AG10803 (cell line): ENCODE results near the gene PCBP2.

Source experiments
- DNase-seq: peaks from one replicate; pipeline ENCODE4 v3.0.0; 2010; ENCODE audit warnings: low read depth
- H3K4me3 ChIP-seq: 2 replicates; pipeline ENCODE4 v1.5.1; 2011; ENCODE audit warnings: mild to moderate bottlenecking, low read length, control low read depth
- TF ChIP-seq, protein P1 (sequence below): conservative IDR thresholded peaks from 2 replicates; pipeline ENCODE4 v1.5.1; 2011; ENCODE audit warnings: mild to moderate bottlenecking, low read length, control low read depth, inconsistent platforms

PCBP2 gene

DNA sequence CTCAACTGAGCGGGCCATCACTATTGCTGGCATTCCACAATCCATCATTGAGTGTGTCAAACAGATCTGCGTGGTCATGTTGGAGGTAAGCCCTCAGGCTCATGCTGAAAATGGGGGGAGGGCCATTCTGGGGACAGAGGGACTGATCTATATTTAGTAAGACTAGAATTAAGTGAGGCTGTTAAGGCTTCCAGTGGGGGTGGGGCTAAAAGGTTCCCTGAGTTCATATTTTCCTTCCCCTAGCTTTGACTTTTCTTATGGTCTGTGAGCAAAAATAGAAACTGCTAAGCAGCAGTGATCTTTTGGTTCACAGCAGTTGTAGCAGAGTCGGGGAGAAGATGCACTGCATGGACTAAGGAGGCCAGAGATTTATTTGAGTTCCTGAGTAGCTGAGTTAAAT, 9.2 kb downstream of the PCBP2 start:
- no peak for DNase-seq
- TF ChIP-seq, protein P1, sequence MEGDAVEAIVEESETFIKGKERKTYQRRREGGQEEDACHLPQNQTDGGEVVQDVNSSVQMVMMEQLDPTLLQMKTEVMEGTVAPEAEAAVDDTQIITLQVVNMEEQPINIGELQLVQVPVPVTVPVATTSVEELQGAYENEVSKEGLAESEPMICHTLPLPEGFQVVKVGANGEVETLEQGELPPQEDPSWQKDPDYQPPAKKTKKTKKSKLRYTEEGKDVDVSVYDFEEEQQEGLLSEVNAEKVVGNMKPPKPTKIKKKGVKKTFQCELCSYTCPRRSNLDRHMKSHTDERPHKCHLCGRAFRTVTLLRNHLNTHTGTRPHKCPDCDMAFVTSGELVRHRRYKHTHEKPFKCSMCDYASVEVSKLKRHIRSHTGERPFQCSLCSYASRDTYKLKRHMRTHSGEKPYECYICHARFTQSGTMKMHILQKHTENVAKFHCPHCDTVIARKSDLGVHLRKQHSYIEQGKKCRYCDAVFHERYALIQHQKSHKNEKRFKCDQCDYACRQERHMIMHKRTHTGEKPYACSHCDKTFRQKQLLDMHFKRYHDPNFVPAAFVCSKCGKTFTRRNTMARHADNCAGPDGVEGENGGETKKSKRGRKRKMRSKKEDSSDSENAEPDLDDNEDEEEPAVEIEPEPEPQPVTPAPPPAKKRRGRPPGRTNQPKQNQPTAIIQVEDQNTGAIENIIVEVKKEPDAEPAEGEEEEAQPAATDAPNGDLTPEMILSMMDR, result no peak
- no peak overlapping the region for H3K4me3 ChIP-seq

DNA sequence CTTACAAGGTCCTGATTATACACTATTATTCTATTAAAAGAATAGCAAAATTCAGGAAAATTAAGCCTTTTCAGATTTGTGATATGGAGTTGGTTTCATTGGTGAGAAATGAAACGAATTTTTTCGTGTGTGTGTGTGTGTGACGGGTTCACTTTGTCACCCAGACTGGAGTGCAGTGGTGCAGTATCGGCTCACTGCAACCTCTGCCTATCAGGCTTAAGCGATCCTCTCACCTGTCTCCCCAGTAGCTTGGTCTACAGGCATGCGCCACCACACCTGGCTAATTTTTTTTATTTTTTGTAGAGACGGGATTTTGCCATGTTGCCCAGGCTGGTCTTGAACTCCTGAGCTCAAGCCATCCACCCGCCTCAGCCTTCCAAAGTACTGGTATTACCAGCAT, 9.7 kb downstream of the PCBP2 start:
- TF ChIP-seq, protein P1, result no peak
- no peak for DNase-seq
- H3K4me3 ChIP-seq, result no peak overlapping the region

DNA sequence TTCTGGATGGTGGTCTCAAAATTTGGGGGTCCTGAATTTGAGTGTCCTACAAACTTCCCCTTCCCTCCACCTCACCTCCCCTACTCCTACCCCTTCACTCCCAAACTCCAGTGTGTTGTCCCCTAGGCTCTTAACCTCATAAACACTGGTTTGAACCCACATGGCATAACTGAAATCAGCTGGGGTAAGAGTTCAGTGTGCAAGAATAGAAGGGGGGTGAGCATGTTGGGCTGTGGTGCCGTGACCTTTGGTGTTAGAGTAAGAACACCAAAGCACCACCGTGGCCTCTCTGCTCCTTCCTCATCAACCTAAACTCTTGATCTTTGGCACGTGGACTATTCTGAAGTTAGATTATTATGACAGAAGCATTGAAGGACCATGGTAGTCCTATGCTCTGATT, 11.0 kb downstream of the PCBP2 start:
- TF ChIP-seq, protein P1, result no peak
- no peak overlapping the region for H3K4me3 ChIP-seq
- DNase-seq, result no peak

DNA sequence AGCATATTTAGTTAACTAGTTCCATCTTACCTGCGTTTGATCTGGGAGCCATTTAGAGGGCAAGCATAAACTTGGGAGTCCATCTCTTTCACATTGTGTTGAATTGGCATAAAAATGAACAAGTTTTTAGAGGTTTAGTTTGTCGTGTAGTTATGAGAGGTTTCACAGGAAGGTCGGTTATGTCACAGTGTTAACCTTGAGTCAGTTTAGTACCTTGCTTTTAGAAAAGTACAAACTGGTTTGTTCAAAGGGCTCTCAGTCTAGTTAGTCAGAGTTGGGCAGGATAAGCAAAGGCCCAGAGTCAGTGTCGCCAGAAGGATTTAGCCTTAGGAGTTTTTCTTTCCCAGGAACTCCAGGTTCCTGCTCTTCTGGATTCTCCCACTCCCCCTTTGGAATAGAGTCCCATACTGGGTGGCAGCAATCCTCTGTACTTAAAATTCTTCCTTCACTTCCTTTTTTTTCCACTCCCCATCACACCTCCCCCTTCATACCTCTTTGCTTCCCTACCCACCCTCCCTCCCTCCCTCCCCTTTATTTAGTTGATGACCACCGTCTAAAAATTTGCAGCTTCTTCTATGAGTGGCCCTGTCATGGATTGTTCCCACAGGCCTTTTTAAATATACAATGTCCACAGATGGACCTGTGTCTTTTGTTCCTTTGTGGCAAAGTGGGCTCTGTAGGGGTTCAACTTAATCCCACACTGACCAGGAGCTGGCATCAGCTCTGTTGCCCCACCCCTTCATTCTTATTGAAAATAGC, 12.1 kb downstream of the PCBP2 start:
- TF ChIP-seq, protein P1, result no peak
- DNase-seq, result no peak

DNA sequence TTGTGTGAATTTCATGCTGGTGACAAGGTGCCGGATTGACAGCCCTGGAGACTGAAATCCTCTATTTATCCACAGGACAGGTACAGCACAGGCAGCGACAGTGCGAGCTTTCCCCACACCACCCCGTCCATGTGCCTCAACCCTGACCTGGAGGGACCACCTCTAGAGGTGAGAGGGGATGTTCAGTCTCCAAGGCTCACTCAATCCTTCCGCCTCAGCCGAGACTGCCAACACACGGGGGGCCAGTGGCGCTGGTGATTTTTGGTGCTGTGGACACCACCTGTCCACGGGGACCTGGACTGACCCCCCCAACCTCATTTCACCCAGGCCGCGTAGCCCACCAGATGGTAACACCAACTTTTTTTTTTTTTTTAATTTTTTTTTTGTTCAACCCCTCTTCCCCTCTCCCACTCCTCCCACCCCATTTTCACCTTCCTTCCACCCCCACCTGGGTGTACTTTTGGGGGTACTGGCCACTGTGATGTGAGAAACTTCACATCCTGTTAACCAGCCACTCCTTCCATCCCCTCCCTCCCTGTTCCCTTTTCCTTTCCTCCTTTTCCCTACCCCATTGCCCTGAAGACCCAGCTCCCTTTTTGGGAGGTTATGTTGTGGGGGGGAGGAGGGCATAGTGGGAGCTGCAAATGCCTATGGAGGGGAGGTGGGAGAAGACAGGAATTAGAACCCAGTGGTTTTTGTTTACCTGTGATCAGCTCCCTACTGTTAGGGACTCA, 12.9 kb downstream of the PCBP2 start:
- TF ChIP-seq, protein P1, result no peak
- no peak overlapping the region for H3K4me3 ChIP-seq
- DNase-seq, result no peak

More for the DNA sequence above, 12.1 kb downstream of the PCBP2 start:
- H3K4me3 ChIP-seq, result no peak overlapping the region

DNA sequence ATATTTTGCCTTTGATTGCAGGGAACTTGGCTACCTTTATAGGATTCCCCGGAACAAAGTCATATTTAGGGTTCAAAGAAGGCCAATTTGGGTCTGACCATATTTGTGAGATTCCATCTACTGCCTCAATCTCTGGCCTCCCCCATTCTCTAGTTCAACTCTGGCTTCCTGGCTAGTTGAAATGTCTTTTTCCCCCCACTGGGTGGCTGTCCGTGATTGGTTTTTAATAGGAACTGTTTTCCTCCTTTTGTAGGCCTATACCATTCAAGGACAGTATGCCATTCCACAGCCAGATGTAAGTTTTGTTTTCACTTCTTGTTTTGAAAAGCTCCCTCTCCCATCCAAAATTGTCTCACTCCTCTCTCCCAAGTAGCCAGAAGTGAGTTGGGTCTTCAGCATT, 13.8 kb downstream of the PCBP2 start:
- H3K4me3 ChIP-seq, result no peak overlapping the region
- TF ChIP-seq, protein P1, result peak; percentile 19; the same call in 1 of the 2 replicates
- DNase-seq, result no peak

DNA sequence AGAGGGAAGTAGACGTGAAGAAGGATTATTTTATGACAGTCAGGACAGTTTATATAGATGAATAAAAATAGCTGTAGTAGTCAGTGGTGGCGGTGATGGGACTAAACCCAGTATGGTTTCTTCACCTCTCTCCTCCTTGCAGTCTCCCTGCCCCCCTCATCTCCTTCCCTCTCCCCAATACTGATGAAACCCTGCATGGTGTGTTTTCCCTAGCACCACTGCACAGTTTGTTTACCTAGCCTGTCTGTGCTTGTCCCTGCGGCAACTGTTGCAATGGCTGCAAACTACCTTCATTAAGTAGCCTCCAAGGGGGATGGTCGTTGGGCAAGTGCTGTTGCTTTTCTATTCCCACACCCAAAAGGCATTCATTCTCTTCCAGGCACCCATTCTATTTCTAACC, 14.7 kb downstream of the PCBP2 start:
- H3K4me3 ChIP-seq, result no peak overlapping the region
- DNase-seq, result no peak
- TF ChIP-seq, protein P1, result no peak
